Measurements from ENCODE around the gene GALNT7. TPM values are rescaled to one million over a fixed set of nuclear protein-coding genes. Genes with fewer than 3 reads are reported as not detected.
A peak's percentile ranks its signal among the peaks of the same experiment; 100 is the strongest.

GALNT7 gene
- total RNA-seq, 1 donor from 2014 or later: 16.9 TPM

- ATAC-seq (ENCODE audit: low read depth) (peak; percentile 40), DNase-seq (no peak)
- ChIA-PET POLR2A (interaction anchor here (0.7 kb wide), 1 partner anchor 84 kb away, joined by 12 read pairs; no protein-coding TSS in a partner anchor), CTCF (interaction anchor here (1.3 to 2.4 kb wide), 2 partner anchors 14 to 24 kb away, joined by 4 to 6 read pairs; no protein-coding TSS in a partner anchor)
- H3K27me3 Mint-ChIP-seq: no peaks in the 10 kb centered on the region
- no peak overlapping the region for H3K4me3 Mint-ChIP-seq
- intact Hi-C loops (cut with micrococcal nuclease): loop anchor here (1.0 kb wide), 1 partner anchor 129 kb away; no protein-coding TSS in a partner anchor
- peaks cover 4% of the 10 kb centered on the region for H3K4me1 Mint-ChIP-seq
- H3K9me3 Mint-ChIP-seq: peaks cover 7% of the 10 kb centered on the region
- no peak overlapping the region for H3K27ac Mint-ChIP-seq
- no peak for TF ChIP-seq CTCF (IDR thresholded peaks at IDR 0.05)
- peaks cover 26% of the 10 kb centered on the region for H3K36me3 Mint-ChIP-seq (ENCODE audit: low read depth)
Measured at GRCh38 chr4:173288296-173288695, 119.7 kb downstream of the GALNT7 start.

DNA sequence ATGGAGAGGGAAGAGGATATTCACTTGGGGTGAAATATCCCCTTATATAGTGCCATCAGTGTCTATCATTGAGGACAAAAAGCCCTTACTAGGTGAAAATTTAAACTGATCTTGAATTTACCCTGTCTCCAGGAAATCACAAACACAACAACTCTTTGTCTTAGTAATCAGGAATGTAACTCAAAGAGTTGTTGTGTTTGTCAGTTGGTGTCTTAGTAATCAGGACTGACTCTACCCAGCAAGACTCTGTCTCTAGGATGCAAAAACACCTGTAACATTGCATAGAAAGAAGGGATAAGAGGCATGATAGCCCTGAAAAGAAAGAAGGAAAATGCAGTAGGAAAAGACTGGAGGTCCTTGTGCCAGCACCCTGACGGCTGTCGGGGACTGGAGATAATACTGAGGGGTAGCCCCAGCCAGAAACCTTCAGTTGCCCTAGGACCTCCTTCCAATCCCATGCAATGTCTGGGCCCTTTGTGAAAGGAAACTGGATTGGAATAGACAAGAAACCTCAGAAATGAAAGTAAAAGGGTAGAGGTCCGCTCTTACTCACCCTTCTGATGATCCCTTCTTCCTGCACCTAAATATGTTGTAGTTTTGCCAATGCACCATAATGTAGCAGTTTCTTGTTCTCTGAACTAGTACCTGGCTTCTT, 120.2 kb downstream of the GALNT7 start:
- ChIA-PET POLR2A (no interaction called here), CTCF (interaction anchor here (1.3 to 2.4 kb wide), 2 partner anchors 13 to 24 kb away, joined by 4 to 6 read pairs; no protein-coding TSS in a partner anchor)
- DNase-seq (no peak), ATAC-seq (ENCODE audit: low read depth) (no peak)
- no peak overlapping the region for H3K27ac Mint-ChIP-seq
- H3K4me3 Mint-ChIP-seq: no peak overlapping the region
- no peaks in the 10 kb centered on the region for H3K27me3 Mint-ChIP-seq
- TF ChIP-seq CTCF (IDR thresholded peaks at IDR 0.05): no peak
- peaks cover 7% of the 10 kb centered on the region for H3K9me3 Mint-ChIP-seq
- H3K36me3 Mint-ChIP-seq (ENCODE audit: low read depth): peaks cover 27% of the 10 kb centered on the region
- peaks cover 4% of the 10 kb centered on the region for H3K4me1 Mint-ChIP-seq
- intact Hi-C loops (cut with micrococcal nuclease): loop anchor here (1.0 kb wide), 1 partner anchor 128 kb away; no protein-coding TSS in a partner anchor

DNA sequence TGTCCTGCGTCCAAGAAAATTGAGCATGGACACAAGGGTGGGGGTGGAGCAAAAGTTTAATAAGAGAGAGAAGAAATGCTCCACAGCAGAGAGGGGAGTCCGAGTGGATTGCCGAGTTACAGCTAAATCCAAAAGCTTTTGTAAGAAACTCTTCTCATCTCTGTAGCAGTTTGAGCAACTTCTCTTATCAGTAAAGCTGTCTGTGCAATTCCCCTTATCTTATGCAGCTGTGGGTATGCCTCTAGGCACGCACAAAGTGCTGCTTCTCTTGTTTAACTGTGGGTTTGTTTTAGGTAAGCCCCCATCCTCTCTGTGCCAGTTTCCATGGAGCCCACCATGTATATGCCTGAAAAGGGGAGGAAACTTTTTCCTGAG, 120.7 kb downstream of the GALNT7 start:
- no peak overlapping the region for H3K4me3 Mint-ChIP-seq
- CTCF ChIA-PET: interaction anchor here (2.4 kb wide), 1 partner anchor 13 kb away, joined by 6 read pairs; no protein-coding TSS in a partner anchor
- TF ChIP-seq CTCF (IDR thresholded peaks at IDR 0.05): no peak
- intact Hi-C loops (cut with micrococcal nuclease): no loop called here
- peaks cover 7% of the 10 kb centered on the region for H3K9me3 Mint-ChIP-seq
- H3K27me3 Mint-ChIP-seq: no peaks in the 10 kb centered on the region
- DNase-seq (no peak), ATAC-seq (ENCODE audit: low read depth) (no peak)
- H3K27ac Mint-ChIP-seq: no peak overlapping the region
- POLR2A ChIA-PET: no interaction called here
- H3K36me3 Mint-ChIP-seq (ENCODE audit: low read depth): peaks cover 27% of the 10 kb centered on the region
- H3K4me1 Mint-ChIP-seq: peaks cover 4% of the 10 kb centered on the region

GRCh38 chr4:173291899-173292298, 123.3 kb downstream of the GALNT7 start:
- Mint-ChIP-seq H3K27ac (no peak overlapping the region), H3K9me3 (peaks cover 2% of the 10 kb centered on the region), H3K4me1 (peaks cover 4% of the 10 kb centered on the region), H3K36me3 (ENCODE audit: low read depth) (peaks cover 20% of the 10 kb centered on the region), H3K4me3 (no peak overlapping the region), H3K27me3 (no peaks in the 10 kb centered on the region)
- ChIA-PET POLR2A (no interaction called here), CTCF (interaction anchor here (0.9 to 2.3 kb wide), 3 partner anchors 9 to 278 kb away, joined by 3 to 7 read pairs (median 3); no protein-coding TSS in a partner anchor)
- no peak for TF ChIP-seq CTCF (IDR thresholded peaks at IDR 0.05)
- intact Hi-C loops (cut with micrococcal nuclease): no loop called here
- ATAC-seq (ENCODE audit: low read depth) (no peak), DNase-seq (no peak)

DNA sequence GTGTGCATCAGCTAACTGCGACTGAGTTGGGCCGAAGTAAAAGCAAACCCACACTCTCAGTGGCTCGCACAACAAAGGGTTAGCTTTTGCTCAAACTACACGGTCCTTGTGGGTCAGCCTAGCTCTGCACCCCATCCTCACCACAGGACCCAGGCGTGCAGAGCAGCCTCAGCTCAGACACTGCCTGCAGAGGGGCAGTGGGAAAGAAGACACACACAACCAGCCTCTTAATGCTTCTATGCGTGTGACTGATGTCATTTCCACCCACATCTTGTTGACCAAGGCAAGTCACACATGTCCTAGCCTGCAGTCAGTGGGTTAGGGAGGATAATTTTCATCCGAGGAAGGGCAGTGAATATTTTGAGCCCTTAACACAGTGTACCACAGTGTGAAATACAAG, 125.1 kb downstream of the GALNT7 start:
- Mint-ChIP-seq H3K27me3 (no peaks in the 10 kb centered on the region), H3K9me3 (no peaks in the 10 kb centered on the region)
- CTCF ChIA-PET: interaction anchor here (1.0 kb wide), 1 partner anchor 8 kb away, joined by 4 read pairs; no protein-coding TSS in a partner anchor

More for the DNA sequence above, 125.1 kb downstream of the GALNT7 start:
- intact Hi-C loops (cut with micrococcal nuclease): no loop called here
- Mint-ChIP-seq H3K4me3 (no peak overlapping the region), H3K36me3 (ENCODE audit: low read depth) (peaks cover 30% of the 10 kb centered on the region), H3K4me1 (no peaks in the 10 kb centered on the region), H3K27ac (no peak overlapping the region)
- ATAC-seq (ENCODE audit: low read depth) (no peak), DNase-seq (no peak)
- TF ChIP-seq CTCF (IDR thresholded peaks at IDR 0.05): no peak
- POLR2A ChIA-PET: no interaction called here
